ENCODE results near the gene HIF1AN. TPM values are rescaled to one million over a fixed set of nuclear protein-coding genes. Genes with fewer than 3 reads are reported as not detected.

The HIF1AN gene
- total RNA-seq = 14.4 TPM
- polyA plus RNA-seq = 15.4 TPM

GRCh38 chr10:100535715-100536353 is at the start of gene HIF1AN:
Gene HIF1AN, plus strand, starts transcription at chr10:100535943. Its CDS starts 16 bp downstream, at chr10:100535959.
- peak; percentile 91 for DNase-seq (ENCODE audit: extremely low spot score)
- Histone ChIP-seq H3K27ac (ENCODE audit: low read depth) (no peak within 1 kb of the TSS), H3K4me1 (ENCODE audit: insufficient read depth) (no peaks in the 10 kb centered on the region), H3K36me3 (ENCODE audit: insufficient read depth) (peaks cover 1% of the 10 kb centered on the region), H3K4me3 (ENCODE audit: low read depth, low read length) (peak within 1 kb of the TSS; percentile 65)
- WGBS = under 1% methylated on average over 35 of the region's 35 CpGs

GRCh38 chr10:100487529-100487928 is 48.2 kb upstream of the HIF1AN start:
- no peaks in the 10 kb centered on the region for H3K4me1 ChIP-seq (ENCODE audit: insufficient read depth)
- H3K27ac ChIP-seq (ENCODE audit: low read depth) = no peak overlapping the region
- H3K36me3 ChIP-seq (ENCODE audit: insufficient read depth) = no peaks in the 10 kb centered on the region
- H3K4me3 ChIP-seq (ENCODE audit: low read depth, low read length) = no peak overlapping the region
- DNase-seq (ENCODE audit: extremely low spot score) = no peak
- 92% methylated on average over 6 of the region's 6 CpGs for WGBS

DNA sequence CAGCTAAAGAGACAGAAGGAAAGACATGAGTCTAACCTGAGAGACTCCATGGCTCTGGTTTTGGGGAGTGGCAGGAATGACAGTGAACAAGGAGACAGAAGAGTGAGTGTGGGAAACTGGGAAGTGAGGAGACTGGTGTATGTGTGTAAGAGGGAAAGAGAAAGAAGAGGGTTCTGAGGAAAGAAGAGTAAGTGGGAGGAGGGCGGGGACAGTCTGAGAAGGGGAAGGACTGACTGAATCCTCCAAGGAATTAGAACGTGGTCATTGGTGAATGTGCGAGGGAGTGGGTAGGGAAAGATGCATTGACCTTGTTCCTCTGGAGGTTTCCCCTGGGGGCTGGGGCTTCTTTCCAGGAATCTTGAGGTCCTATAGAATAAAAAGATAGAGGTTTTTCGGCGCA is 46.3 kb upstream of the HIF1AN start:
- WGBS = 88% methylated on average over 5 of the region's 5 CpGs
- Histone ChIP-seq H3K27ac (ENCODE audit: low read depth) (no peak overlapping the region), H3K36me3 (ENCODE audit: insufficient read depth) (no peaks in the 10 kb centered on the region), H3K4me1 (ENCODE audit: insufficient read depth) (no peaks in the 10 kb centered on the region), H3K4me3 (ENCODE audit: low read depth, low read length) (no peak overlapping the region)
- DNase-seq (ENCODE audit: extremely low spot score) = no peak

DNA sequence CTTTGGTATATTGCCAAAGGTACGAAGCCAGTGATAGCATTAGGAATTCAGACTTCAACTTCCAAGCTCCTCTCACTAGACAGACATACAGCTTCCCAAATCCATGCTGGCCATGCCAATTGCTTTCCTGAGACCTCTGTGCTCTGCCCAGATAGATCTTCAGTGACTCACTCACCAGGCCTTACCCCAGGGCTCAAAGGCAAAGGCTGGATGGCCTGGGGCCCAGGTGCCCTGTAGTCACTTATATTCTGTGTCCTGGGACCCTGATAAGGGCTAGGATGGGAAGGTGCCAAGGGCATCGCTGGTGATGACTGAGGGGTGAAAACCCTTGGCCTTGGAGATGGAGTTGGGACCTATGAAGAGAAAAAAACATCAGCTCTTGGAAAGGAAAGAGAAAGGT is 45.2 kb upstream of the HIF1AN start:
- Histone ChIP-seq H3K27ac (ENCODE audit: low read depth) (no peak overlapping the region), H3K4me1 (ENCODE audit: insufficient read depth) (no peaks in the 10 kb centered on the region), H3K4me3 (ENCODE audit: low read depth, low read length) (no peak overlapping the region), H3K36me3 (ENCODE audit: insufficient read depth) (no peaks in the 10 kb centered on the region)
- no peak for DNase-seq (ENCODE audit: extremely low spot score)
- 91% methylated on average over 2 of the region's 2 CpGs for WGBS

- Histone ChIP-seq H3K4me1 (ENCODE audit: insufficient read depth) (no peaks in the 10 kb centered on the region), H3K27ac (ENCODE audit: low read depth) (no peak overlapping the region), H3K36me3 (ENCODE audit: insufficient read depth) (peaks cover 2% of the 10 kb centered on the region), H3K4me3 (ENCODE audit: low read depth, low read length) (no peak overlapping the region)
- no peak for DNase-seq (ENCODE audit: extremely low spot score)
- 92% methylated on average over 2 of the region's 2 CpGs for WGBS
Measured at GRCh38 chr10:100496567-100496966, 39.2 kb upstream of the HIF1AN start.

DNA sequence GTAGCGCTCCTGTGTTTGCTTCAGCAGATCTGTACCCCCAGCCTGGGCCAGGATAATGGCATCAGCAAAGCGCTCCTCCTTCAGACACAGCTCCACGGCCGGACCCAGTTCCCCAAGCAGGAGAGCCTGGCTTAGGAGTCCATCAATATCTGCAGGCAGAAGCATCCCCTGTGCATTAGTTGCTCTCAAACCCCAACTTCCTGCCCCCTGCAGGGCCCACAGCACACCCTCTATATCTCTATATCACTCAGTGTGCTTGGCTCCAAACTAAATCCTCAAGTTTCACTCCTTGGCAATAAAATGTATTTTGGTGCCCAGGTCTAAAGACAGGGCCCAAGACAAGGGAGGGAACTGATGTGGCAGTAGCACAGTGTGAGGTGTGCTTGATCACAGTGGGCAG is 37.7 kb upstream of the HIF1AN start:
- Histone ChIP-seq H3K36me3 (ENCODE audit: insufficient read depth) (peaks cover 2% of the 10 kb centered on the region), H3K27ac (ENCODE audit: low read depth) (no peak overlapping the region), H3K4me3 (ENCODE audit: low read depth, low read length) (no peak overlapping the region), H3K4me1 (ENCODE audit: insufficient read depth) (no peaks in the 10 kb centered on the region)
- no peak for DNase-seq (ENCODE audit: extremely low spot score)
- WGBS = 91% methylated on average over 4 of the region's 4 CpGs

DNA sequence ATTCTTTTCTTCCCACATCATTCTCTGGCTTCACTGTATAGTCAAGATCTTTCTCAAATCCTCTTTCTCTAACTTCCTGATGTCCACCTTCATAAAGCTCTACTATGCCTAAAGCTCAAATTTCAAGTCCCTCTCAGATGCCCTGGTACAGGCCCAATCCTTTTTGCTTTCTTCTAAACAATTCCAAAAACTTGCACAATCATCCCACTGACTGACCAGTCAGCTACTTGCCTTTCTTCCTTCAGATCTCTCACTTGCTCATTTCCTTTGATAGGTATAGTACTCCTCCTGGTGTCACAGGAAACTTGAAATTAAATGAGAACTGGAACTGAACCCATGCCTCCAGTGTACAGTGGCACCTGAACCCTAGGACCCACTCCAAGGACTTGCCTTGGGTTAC is 34.3 kb upstream of the HIF1AN start:
- no peak overlapping the region for H3K4me3 ChIP-seq (ENCODE audit: low read depth, low read length)
- H3K27ac ChIP-seq (ENCODE audit: low read depth) = no peak overlapping the region
- no peak for DNase-seq (ENCODE audit: extremely low spot score)
- H3K36me3 ChIP-seq (ENCODE audit: insufficient read depth) = peaks cover 2% of the 10 kb centered on the region
- no peaks in the 10 kb centered on the region for H3K4me1 ChIP-seq (ENCODE audit: insufficient read depth)

DNA sequence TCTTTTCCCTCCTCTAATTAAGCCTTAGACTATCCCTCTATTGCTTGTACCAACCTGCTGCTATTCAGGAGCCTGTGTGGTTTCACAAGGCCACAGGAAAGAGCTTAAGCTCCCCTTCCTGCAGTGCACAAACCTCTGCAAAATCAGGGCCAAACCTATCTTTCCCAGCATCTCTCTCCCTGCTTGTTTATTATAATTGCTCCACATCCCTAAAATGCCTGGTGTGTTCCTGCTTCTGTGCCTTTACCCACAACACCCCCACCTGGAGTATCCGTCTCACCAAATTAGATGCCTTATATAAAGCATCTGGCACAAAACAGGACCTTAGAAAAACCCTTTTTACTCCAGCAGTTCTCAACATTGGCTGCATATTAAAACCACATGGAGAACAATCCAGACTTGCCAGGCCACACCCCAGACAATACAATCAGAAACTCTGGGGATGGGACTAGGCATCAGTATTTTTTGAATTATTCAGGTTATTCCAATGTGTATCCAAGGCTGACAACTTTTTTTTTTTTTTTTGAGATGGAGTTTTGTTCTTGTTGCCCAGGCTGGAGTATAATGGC is 32.7 kb upstream of the HIF1AN start:
- H3K36me3 ChIP-seq (ENCODE audit: insufficient read depth) = peaks cover 5% of the 10 kb centered on the region
- DNase-seq (ENCODE audit: extremely low spot score) = no peak
- H3K4me1 ChIP-seq (ENCODE audit: insufficient read depth) = no peaks in the 10 kb centered on the region
- H3K27ac ChIP-seq (ENCODE audit: low read depth) = no peak overlapping the region
- WGBS = 89% methylated on average over 1 of the region's 1 CpG
- no peak overlapping the region for H3K4me3 ChIP-seq (ENCODE audit: low read depth, low read length)

DNA sequence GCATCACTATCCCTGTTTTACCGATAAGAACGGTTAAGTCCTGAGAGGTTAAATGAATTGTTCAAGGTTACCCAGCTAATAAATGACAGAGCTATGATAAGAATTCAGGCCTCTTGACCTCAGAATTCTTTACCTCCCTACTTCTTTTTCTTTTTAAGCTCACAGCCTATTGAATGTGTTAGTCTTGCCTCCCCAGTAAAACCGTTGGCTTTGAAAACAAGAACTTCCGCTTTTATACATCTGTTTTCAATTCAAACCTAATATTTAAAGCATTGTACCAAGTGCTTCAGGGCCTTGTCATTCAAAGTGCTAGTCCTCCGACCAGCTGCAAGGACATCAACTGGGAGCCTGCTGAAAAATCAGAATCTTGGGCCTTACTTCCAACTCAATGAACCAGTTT is 31.6 kb upstream of the HIF1AN start:
- WGBS = 61% methylated on average over 5 of the region's 5 CpGs
- H3K36me3 ChIP-seq (ENCODE audit: insufficient read depth) = peaks cover 2% of the 10 kb centered on the region
- no peak overlapping the region for H3K27ac ChIP-seq (ENCODE audit: low read depth)
- no peak overlapping the region for H3K4me3 ChIP-seq (ENCODE audit: low read depth, low read length)
- H3K4me1 ChIP-seq (ENCODE audit: insufficient read depth) = no peaks in the 10 kb centered on the region
- no peak for DNase-seq (ENCODE audit: extremely low spot score)

DNA sequence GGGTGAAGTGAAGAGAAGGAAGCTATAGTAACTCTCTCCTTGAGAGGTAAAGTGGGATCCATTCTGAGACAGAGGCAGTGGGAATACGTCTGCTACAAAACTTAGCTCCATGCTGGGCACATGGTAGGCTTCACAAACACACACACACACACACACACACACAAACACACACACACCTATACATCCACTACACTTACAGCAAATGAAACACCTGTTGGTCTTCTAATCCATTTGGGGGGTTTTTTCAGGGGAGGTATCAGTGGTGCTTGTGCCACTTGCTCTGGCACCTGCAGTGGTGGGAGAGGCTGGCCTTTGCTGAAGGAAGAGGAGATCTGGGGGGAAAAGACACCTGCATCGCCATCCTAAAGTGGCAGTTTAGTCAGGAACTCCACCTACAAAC is 30.6 kb upstream of the HIF1AN start:
- no peak for DNase-seq (ENCODE audit: extremely low spot score)
- Histone ChIP-seq H3K27ac (ENCODE audit: low read depth) (no peak overlapping the region), H3K4me1 (ENCODE audit: insufficient read depth) (no peaks in the 10 kb centered on the region), H3K4me3 (ENCODE audit: low read depth, low read length) (no peak overlapping the region), H3K36me3 (ENCODE audit: insufficient read depth) (peaks cover 2% of the 10 kb centered on the region)
- WGBS = 96% methylated on average over 2 of the region's 2 CpGs

GRCh38 chr10:100506596-100507356 is 29.0 kb upstream of the HIF1AN start:
- Histone ChIP-seq H3K4me1 (ENCODE audit: insufficient read depth) (no peaks in the 10 kb centered on the region), H3K27ac (ENCODE audit: low read depth) (no peak overlapping the region), H3K4me3 (ENCODE audit: low read depth, low read length) (no peak overlapping the region), H3K36me3 (ENCODE audit: insufficient read depth) (peaks cover 2% of the 10 kb centered on the region)
- 93% methylated on average over 5 of the region's 5 CpGs for WGBS
- no peak for DNase-seq (ENCODE audit: extremely low spot score)

DNA sequence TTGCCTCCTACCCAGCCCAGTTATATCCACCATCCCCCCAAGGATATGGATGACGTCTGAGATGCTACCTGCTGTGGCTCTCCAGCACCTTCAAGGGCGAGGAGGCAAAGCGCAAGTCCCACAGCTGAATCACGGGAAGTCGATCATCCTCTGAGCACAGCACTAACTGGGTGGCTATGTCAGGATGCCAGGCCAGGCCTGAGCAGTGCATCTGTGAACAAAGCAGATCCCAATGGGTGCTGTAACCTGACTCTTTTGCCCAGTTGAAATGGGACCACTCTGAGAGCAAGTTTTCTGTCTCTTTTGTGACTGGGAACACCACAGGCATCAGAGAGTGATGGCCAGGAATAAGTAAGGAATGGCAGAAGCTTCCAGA is 28.4 kb upstream of the HIF1AN start:
- Histone ChIP-seq H3K4me1 (ENCODE audit: insufficient read depth) (no peaks in the 10 kb centered on the region), H3K27ac (ENCODE audit: low read depth) (no peak overlapping the region), H3K36me3 (ENCODE audit: insufficient read depth) (peaks cover 2% of the 10 kb centered on the region), H3K4me3 (ENCODE audit: low read depth, low read length) (no peak overlapping the region)
- no peak for DNase-seq (ENCODE audit: extremely low spot score)
- WGBS = 94% methylated on average over 5 of the region's 5 CpGs

DNA sequence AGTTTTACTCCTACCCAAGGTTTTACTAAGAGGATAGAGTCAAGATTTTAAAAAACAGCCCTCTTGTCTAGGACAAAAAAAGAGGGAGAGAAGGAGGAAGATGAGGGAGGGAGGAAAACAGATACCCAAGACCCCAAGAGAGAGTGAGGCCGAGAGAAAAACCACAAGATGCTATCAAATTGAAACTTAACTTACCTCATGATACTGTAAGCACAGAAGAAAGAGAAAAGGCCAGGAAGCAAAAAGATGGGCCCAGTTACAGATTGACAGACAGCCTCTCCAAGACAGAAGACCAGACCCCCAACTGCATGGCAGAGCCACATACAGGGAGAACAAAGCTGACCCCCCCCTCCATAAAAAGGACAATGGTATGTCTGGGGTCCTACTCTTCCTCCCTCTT is 27.5 kb upstream of the HIF1AN start:
- Histone ChIP-seq H3K27ac (ENCODE audit: low read depth) (no peak overlapping the region), H3K4me3 (ENCODE audit: low read depth, low read length) (no peak overlapping the region), H3K36me3 (ENCODE audit: insufficient read depth) (peaks cover 2% of the 10 kb centered on the region), H3K4me1 (ENCODE audit: insufficient read depth) (no peaks in the 10 kb centered on the region)
- DNase-seq (ENCODE audit: extremely low spot score) = no peak
- WGBS = 76% methylated on average over 1 of the region's 1 CpG

DNA sequence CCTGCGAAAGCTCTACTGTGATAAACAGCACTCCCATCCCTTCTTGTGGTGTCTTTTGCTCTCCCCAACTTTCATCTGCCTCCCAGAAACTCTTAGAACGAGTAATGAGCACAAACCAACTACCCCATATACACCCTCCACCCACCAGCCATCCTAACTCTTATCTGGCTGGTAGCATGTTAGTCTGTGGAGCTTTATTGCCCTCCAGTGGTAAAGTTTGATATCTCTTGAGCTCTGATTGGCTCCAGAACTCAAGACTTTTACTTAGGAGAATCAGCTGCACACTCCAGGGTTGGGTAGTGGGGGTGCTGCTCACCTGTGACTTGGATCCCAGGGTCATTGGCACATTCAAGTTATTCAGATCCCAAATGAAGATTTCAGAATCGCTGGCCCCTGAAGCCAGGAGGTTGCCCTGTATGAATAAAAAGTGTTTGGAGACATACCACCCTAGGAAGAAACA is 27.0 kb upstream of the HIF1AN start:
- WGBS = 56% methylated on average over 3 of the region's 3 CpGs
- no peak for DNase-seq (ENCODE audit: extremely low spot score)
- Histone ChIP-seq H3K36me3 (ENCODE audit: insufficient read depth) (peaks cover 2% of the 10 kb centered on the region), H3K27ac (ENCODE audit: low read depth) (no peak overlapping the region), H3K4me1 (ENCODE audit: insufficient read depth) (no peaks in the 10 kb centered on the region), H3K4me3 (ENCODE audit: low read depth, low read length) (no peak overlapping the region)

All from urinary bladder (tissue), 4 donors.